ENCODE measurements around the gene SRGN.
"Not testable (repeated sequence)": the region's sequence is repeated elsewhere in the genome, so short reads cannot be mapped to it uniquely, and the experiment has no call there.

The SRGN gene, protein sequence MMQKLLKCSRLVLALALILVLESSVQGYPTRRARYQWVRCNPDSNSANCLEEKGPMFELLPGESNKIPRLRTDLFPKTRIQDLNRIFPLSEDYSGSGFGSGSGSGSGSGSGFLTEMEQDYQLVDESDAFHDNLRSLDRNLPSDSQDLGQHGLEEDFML

DNA sequence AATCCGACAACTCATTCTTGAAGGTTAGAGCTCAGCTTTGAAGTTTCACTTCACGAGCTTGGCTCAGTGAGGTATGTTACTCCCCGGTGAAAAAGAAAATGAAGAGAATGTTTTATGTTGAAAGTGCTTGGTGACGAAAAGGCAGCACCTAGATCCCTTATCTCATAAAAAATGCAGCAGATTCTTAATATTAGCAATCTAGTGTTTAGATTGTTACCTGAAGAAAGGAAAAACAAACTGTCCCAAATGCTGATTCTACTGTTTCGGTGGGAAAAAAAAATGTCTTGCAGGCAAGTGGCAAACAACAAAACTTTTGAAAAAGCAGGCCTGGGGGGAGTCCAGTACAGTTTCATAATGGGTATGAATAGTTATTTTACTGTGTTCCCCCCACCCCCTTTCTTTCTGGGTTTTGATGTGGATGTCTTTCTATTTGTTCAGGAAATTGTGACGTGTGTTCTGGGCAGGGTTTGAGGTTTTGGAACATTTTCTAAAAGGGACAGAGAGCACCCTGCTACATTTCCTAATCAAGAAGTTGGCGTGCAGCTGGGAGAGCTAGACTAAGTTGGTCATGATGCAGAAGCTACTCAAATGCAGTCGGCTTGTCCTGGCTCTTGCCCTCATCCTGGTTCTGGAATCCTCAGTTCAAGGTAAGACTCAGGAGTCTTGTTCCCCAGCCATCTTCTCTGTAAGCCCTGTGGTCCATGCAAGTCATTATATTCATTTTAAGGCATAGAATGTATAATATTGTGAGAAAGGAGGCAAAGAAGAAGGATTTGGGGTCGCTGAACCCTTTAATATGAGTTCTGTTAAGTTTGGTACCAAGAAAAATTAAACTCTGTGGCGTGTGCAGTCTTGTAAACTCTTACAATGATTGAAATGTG lies at the start of gene SRGN:
TSS of gene SRGN (plus strand) at position 514 of the 881 bp plus-strand sequence. CDS start at position 569, 55 bp downstream.
- DNase-seq (ENCODE audit: low spot score), result peak; percentile 9

DNA sequence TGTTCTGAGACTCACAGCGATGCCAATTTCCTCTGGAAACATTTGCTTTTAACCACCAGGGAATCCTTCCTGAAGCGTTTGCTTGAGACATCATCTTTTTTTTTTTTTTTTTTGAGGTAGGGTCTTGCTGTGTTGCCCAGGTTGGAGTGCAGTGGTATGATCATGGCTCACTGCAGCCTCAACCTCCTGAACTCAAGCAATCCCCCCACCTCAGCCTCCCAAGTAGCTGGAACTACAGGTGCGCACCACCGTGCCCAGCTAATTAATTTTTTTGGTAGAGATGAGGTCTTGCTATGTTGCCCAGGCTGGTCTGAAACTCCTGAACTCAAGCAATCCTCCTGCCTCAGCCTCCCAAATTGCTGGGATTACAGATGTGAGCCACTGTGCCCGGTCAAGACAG lies 47.0 kb upstream of the SRGN start:
- DNase-seq (ENCODE audit: low spot score), result not testable (repeated sequence)

DNA sequence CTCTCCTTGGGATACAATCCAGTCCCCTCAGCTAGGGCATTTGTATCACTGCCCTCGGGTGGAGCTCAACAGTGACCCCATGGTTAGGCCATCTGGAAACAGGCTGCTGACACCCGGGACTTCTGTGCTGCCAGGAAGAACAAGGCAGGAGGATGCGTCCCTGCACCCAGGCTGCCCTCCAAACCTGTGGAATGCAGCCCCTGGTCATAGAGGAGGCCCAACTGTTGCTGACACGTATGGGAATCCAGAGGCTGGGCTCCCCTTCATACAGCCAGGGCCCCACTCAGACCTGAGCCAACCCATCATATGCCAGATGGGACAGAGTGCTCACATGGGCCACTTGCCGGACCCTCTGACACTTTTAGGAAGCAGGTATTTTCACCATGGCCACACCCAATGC lies 45.5 kb upstream of the SRGN start:
- DNase-seq (ENCODE audit: low spot score), result no peak

DNA sequence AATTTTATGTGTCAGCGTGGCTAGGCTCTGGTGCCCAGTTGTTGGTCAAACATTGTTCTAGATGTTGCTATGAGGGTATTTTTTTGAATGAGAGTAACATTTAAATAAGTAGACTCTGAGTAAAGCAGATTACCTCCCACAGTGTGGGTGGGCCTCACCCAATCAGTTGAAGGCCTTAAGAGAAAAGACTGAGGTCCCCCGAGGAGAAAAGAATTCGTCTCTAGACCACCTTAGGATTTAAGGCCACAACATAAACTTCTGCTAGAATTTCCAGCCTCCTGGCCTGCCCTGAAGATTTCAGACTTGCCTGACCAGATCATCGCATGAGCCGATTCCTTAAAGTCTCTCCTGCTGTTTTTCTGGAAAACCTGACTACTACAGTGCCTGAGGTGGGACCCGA lies 45.1 kb upstream of the SRGN start:
- no peak for DNase-seq (ENCODE audit: low spot score)

DNA sequence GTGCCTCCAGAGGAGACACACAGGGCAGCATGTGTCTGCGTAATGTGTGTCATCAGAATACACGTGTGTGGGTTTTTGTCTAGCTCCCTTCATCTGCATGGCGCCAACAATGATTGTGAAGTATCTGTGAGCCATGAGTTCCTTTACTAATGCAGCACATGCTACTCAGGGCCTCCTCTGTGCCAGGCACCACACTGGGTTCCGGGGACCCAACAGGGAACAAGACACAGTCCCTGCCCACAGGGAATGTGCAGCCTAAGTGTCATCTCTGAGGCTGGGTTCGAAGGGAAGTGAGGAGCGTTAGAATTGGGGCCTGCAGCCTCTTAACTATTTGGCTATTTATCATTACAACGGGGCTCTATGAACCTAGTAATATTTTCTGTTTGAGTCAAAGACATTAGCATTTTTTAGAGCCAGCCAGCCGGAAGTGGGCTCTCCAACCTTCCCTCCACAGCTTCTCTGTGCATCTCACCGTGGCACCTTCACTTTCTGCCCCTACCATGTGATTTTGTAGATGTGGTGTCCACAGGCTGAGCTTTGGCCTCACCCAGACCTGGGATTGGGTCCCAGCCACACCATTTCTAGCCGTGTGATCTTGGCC lies 43.9 kb upstream of the SRGN start:
- no peak for DNase-seq (ENCODE audit: low spot score)

DNA sequence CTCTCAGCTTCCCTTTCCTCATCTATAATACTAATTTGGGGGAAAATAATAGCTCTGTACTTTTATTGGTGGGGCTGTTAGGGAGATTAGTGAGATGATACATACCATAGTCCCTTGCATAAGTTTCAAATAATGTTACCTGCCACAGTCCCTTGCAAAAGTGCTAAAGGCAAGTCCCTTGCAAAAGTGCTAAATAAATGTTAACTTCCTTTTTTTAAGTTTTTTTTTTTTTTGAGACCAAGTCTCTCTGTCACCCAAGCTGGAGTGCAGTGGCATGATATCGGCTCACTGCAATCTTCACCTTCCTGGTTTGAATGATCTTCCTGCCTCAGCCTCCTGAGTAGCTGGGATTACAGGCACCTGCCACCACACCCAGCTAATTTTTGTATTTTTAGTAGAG lies 43.4 kb upstream of the SRGN start:
- no peak for DNase-seq (ENCODE audit: low spot score)

DNA sequence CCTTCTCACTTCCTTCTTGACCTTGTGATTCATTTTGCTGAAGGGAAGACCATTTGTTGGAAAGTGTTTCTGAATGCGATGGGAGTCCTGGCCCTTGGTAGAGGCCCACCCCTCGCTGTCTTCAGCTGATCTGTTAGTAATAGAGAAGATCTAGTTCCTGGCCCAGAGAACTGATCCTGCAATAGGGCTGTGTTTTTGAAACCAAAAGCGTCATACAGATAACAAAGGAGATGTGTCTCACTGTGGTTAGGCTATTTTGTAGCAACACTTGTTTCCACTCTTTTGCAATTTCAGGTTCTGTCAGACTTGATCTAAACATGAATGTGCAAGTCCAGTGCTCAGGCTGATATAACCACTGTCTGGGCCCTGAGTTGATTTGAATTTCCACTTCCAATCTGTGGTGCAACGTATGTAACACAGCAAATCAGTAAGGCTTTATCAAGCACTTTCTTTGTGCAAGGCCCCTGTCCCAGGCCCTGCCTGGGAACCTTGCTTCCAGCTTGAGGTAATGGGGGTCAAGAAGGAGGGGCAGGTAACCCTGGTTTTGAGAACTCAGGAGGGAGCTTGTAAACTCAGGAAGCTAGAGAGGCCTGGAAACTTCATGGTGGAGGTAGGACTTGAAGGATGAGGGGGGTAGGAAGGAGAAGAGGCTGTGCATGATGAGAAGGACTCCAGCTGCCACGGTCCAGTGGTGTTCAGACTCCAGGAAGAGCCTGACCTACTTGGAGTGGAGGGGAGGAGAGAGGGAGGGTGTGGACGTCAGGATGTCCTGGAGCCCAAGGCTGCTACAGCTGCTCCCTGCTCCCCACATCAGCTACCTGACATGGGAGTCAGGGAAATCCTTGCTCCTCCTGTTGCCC lies 42.2 kb upstream of the SRGN start:
- no peak for DNase-seq (ENCODE audit: low spot score)

DNA sequence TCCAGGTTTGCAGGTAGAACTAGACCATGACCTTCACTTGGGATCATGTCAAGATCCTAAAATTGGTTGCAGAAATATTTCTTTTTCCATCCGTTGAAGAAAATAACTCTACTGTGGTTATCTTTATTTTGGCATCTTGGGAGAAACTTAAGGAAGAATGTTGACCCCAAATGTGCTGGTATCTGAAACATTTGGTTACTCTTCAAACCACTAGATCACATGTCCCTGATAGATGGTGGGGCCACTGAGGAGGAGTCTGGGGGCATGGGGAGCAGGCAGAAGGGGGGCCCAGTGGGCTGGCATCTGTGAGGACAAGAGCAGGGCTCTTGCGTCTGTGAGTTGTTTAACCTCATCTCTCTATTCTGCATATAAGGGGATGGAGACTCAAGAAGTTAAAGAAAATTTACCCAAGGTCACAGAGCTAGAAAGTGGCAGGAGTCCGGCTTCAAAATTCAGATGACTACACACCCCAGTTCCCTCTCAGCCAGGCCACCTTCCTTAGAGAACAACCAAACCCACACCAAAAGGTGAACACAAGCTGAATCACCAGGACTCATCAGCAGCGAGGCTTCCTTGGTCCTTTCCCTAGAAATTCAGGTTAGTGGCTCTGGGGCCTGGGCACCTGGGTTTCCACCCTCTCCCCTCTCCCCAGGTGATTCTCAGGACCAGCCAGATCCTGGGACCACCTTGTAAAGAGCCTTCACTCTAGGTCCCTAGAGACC lies 40.6 kb upstream of the SRGN start:
- no peak for DNase-seq (ENCODE audit: low spot score)

DNA sequence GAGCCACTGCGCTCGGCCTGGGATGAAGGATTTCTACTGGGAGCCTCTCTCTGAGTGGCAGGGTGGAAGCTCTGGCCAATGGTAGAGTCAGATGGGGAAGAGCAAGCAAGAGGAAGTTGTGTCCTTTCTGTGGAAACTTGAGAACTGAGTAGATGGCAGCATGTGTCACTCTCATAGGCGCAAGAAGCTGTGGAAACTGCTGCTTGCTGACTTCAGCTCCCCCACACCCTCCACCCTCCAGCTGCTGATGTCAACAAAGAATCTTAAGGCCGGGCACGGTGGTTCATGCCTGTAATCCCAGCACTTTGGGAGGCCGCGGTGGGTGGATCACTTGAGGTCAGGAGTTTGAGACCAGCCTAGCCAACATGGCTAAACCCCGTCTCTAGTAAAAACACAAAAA lies 39.8 kb upstream of the SRGN start:
- no peak for DNase-seq (ENCODE audit: low spot score)

DNA sequence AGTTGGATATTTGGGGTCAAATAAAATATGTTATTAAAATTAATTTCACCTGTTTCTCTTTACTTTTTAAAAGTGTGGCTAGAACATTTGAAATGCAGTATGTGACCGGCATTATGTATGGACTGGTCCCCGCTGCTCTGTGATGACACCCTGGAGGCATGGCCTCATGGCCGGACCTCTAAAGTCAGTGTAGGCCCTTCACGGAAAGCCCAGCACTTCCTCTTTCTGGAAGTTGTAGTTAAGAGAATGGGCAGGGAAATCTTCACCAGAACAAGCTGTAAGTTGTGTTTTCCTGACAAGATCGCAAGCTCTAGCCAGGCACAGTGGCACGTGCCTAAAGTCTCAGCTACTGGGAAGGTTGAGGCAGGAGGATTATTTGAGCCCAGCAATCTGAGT lies 38.3 kb upstream of the SRGN start:
- no peak for DNase-seq (ENCODE audit: low spot score)

DNA sequence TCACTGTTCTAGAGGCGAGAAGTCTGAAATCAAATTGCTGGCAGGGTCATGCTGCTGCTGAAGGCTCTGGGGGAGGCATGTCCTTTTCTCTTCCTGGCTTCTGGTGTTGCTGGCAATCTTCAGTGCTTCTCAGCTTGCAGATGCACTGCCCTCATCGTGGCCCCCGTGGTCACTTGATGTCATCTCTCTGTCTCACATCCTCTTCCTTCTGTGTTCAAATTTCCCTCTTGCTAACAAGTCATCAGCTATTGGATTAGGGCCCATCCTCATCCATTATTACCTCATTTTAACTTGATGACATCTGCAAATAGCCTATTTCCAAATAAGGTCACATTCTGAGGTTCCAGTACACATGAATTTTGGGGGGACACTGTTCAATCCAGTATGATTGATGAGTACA lies 36.6 kb upstream of the SRGN start:
- no peak for DNase-seq (ENCODE audit: low spot score)

DNA sequence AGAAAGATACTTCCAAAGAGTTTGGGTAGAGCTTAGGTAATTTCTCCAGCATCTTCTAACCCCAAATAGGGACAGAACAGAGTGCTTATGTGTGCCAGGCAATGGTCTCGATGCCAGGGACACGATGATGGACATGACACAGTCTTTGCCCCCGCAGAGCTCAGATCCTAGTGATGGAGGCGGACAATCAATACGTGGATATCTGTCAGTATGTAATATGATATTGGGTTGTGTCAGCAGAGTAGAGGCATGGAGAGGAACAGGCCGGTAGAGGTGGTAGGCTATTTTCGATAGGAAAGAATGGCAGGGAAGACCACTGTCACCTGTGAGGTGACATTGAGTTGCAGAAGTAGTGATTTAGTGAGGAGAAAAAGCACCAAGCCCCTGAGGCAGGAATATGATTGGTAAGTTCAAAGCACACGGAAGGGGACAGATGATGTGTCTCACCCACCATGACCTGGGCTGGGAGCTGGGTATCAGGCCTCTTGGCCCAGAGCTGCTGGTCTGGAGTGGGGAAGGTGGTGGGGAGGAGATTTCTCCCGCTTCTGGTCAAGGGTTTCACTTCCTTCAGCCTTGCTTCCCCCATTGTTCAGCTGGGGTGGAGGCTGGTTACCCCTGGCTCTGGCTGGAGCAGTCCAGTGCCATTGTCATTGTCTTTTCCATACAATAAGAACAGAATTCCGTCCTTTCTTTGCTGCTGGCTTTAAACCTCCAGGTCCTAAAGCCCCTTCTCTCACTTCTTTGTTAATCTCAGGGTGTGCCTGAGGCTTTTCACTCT lies 36.0 kb upstream of the SRGN start:
- no peak for DNase-seq (ENCODE audit: low spot score)

DNA sequence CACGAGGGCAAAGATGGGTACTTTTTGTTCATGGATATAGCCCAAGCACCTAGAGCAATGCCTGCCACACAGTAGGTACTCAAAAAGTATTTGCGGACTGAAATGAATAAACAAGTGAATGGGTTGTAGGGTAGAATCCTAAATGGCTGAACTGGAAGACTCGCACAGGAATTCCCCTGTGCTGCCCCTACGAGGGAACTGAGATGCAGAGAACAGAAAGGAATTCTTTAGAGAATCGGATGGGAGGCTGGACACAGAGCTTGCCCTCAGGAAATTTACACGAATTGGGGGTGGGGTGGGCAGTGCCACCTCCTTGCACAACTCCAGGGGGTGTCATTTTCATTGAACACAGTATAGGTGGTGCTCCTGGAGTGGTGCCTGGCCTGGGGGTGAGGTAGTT lies 35.2 kb upstream of the SRGN start:
- no peak for DNase-seq (ENCODE audit: low spot score)

DNA sequence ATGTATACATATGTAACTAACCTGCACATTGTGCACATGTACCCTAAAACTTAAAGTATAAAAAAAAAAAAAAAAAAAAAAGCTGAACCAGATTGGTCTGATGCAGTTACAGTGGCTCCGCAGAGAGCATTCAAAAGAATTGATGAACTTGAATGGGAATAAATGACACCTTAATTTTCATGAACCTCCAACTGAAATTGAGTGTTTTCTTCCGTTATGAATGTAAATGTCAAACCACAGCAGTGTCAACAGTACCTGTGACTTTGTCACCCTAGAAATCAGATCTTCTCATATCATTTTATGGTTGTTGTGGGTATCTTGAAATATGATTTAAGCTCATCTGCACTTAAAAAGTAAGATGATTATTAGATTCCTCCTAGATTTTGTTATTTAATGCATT lies 32.7 kb upstream of the SRGN start:
- DNase-seq (ENCODE audit: low spot score), result no peak

DNA sequence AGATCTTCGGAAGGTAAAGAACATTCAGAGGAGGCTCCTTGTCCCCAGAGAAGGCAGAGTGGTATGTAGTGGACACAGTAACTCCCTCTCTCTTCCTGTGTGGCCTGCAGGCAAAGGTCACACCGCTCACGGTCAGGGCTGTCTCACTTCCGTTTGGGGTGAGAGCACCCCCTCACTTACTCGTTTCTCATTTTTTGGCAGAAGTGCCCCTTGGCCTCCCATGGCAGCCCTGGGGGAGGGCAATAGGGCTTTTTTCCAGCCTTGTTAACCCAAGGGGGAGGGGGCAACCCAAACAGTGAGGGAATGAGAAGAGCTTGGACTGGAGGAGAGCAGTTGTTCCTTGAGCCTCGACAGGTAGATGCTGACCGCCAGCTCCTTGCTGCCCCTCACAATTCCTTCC lies 31.8 kb upstream of the SRGN start:
- no peak for DNase-seq (ENCODE audit: low spot score)

DNA sequence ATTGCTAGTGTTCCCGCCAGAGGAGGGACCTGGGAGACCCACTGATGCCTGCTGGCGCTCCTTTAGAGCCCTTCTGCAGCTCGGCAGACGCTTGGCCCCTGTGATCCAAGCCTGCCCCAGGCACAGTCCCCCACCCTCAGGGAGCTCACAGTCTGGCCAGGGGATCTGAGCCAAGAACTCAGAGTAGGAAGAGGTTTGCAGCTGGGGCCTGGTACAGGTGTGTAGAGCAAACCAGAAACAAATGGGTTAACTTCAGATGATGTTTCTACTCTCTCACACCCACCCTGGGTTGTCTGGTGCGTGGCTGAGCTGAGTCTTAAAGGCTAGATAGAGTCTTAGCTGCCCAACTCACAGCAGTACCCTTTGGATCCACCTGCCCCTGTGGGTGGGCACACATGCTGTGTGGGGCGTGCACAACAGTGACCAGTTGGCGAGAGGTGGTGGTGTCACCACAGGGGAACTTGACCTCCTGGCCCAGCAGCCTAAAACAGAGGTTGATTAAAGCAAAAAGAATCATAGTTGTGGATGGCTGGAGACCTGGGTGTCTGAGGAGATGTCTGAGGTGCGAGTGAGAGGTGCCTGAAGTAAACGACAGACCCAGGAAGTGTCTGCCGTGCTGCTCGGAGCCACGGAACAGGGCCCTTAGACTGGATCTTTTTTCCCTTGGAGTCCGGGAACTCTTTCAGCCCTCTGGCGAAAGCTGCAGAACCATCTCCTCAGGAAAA lies 31.2 kb upstream of the SRGN start:
- no peak for DNase-seq (ENCODE audit: low spot score)

DNA sequence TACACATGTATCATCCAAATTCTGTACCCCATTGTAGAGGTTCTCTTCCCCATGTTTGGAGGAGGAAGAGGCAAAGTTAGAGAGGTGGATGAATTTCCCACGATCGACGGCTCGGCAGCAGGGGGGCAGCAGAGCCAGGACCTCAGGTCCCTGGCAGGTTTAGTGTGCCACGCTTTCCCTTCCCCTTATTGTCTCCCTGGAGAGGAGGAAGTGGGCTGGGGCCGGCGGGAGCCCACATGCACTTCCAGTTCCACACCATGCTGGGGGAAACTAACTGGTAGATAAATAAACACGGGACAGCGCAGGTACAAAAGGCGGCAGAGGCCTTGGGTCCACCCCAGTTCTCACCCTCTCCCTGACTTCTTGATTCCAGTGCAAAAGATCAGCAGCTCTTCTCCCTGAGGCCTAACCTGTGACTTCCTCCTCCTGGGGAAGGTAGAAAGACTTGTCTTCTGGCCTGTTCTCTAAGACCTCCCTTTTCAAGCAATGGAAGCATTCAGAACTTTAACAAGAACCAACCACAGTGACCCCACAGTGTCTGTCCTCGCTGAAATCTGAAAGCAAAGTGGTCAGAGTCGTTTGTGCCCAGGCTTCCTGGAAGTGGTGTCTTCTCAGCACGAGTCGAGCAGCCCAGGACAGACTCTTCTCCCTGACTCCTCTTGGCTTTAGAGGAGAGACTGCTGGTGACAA lies 30.5 kb upstream of the SRGN start:
- no peak for DNase-seq (ENCODE audit: low spot score)

DNA sequence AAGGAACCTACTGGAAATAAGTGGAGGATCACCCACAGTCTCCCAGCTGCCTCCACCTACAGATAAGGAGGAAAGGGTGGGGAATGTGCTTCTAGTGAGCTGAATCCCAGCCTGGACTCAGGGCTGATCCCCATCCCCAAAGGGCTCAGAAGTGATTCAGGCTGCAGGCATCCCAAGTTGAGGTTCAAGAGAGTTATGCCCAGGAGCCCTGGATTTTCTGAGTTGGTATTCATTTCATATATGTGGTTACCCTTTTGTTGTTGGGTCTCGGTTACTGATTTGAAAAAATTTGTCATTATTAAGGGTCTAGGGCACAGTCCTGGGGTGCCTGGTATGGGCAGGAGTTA lies 30.0 kb upstream of the SRGN start:
- DNase-seq (ENCODE audit: low spot score), result no peak

DNA sequence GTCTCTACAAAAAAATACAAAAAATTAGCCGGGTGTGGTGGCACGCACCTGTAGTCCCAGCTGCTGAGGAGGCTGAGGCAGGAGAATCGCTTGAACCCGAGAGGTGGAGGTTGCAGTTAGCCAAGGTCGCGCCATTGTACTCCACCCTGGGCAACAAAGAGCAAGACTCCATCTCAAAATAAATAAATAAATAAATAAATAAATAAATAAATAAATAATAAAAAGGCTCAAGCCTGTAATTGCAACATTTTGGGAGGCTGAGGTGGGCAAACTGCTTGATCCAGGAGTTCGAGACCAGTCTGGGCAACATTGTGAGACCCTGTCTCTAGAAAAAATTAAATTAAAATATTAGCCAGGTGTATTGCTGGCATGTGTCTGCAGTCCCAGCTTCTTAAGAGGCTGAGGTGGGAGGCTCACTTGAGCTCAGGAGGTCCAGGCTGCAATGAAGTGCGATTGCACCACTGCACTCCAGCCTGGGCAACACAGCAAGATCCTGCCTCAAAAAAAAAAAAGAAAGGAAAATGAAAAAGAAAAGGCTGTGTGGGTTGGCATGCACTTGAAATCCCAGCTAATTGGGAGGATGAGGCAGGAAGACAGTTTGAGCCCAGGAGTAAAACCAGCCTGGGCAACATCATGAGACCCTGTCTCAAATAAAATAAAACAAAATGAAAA lies 27.6 kb upstream of the SRGN start:
- no peak for DNase-seq (ENCODE audit: low spot score)
